Osteocyte (in vitro differentiated cells): ENCODE data around the gene TMPRSS6. TPM values are rescaled to one million over a fixed set of nuclear protein-coding genes. Genes with fewer than 3 reads are reported as not detected.

Source experiments
- DNase-seq: peaks from one replicate; pipeline ENCODE4 v3.0.0; 2021; ENCODE audit warnings: mixed read lengths; ENCODE audit not compliant: unreplicated experiment; ENCODE audit errors: extremely low spot score
- H3K27ac Mint-ChIP-seq: one replicate; pipeline ENCODE4 v1.8.0; 2021; ENCODE audit warnings: mild to moderate bottlenecking, mixed read lengths; ENCODE audit not compliant: unreplicated experiment
- H3K27me3 Mint-ChIP-seq: one replicate; pipeline ENCODE4 v1.8.0; 2021; ENCODE audit warnings: mixed read lengths; ENCODE audit not compliant: unreplicated experiment
- H3K36me3 Mint-ChIP-seq: one replicate; pipeline ENCODE4 v1.8.0; 2021; ENCODE audit warnings: mixed read lengths; ENCODE audit not compliant: unreplicated experiment
- H3K4me1 Mint-ChIP-seq: one replicate; pipeline ENCODE4 v1.8.0; 2021; ENCODE audit warnings: mixed read lengths; ENCODE audit not compliant: unreplicated experiment
- H3K4me3 Mint-ChIP-seq: one replicate; pipeline ENCODE4 v1.8.0; 2021; ENCODE audit warnings: mild to moderate bottlenecking, moderate library complexity, mixed read lengths; ENCODE audit not compliant: unreplicated experiment
- H3K9me3 Mint-ChIP-seq: one replicate; pipeline ENCODE4 v1.8.0; 2021; ENCODE audit warnings: mixed read lengths; ENCODE audit not compliant: unreplicated experiment
- CTCF ChIP-seq: fragments of 200-600 bp; sonication (generic); IDR thresholded peaks from 2 replicates; pipeline ENCODE4 v1.5.0; 2021; ENCODE audit warnings: antibody characterized with exemption, mild to moderate bottlenecking, moderate library complexity
- total RNA-seq: library from RNA; stranded (reverse); gene quantifications from 2 replicates; pipeline ENCODE4 v1.2.1, GENCODE V29; 2021

The TMPRSS6 gene
- total RNA-seq, 1 donor from 2014 or later: not detected

GRCh38 chr22:37067428-37067827 lies 42.1 kb downstream of the TMPRSS6 start:
- no peaks in the 10 kb centered on the region for H3K4me1 Mint-ChIP-seq
- TF ChIP-seq CTCF: no peak

GRCh38 chr22:37065961-37066360 lies 43.6 kb downstream of the TMPRSS6 start:
- no peak for DNase-seq
- Mint-ChIP-seq H3K27me3 (peaks cover 14% of the 10 kb centered on the region), H3K4me1 (no peaks in the 10 kb centered on the region), H3K36me3 (no peaks in the 10 kb centered on the region), H3K9me3 (no peaks in the 10 kb centered on the region), H3K27ac (no peak overlapping the region), H3K4me3 (no peak overlapping the region)
- TF ChIP-seq CTCF: no peak

More at GRCh38 chr22:37067428-37067827, 42.1 kb downstream of the TMPRSS6 start:
- H3K4me3 Mint-ChIP-seq: no peak overlapping the region
- H3K27me3 Mint-ChIP-seq: peaks cover 14% of the 10 kb centered on the region
- H3K36me3 Mint-ChIP-seq: no peaks in the 10 kb centered on the region
- no peaks in the 10 kb centered on the region for H3K9me3 Mint-ChIP-seq
- no peak for DNase-seq
- no peak overlapping the region for H3K27ac Mint-ChIP-seq

GRCh38 chr22:37065180-37065579 lies 44.3 kb downstream of the TMPRSS6 start:
- H3K27me3 Mint-ChIP-seq: peaks cover 14% of the 10 kb centered on the region
- no peak for TF ChIP-seq CTCF
- H3K4me1 Mint-ChIP-seq: no peaks in the 10 kb centered on the region
- no peaks in the 10 kb centered on the region for H3K9me3 Mint-ChIP-seq
- no peak overlapping the region for H3K27ac Mint-ChIP-seq
- no peaks in the 10 kb centered on the region for H3K36me3 Mint-ChIP-seq
- no peak overlapping the region for H3K4me3 Mint-ChIP-seq
- no peak for DNase-seq

- TF ChIP-seq CTCF: no peak
- Mint-ChIP-seq H3K4me3 (no peak overlapping the region), H3K27me3 (peaks cover 14% of the 10 kb centered on the region)
Observed at GRCh38 chr22:37064553-37064952, 45.0 kb downstream of the TMPRSS6 start.

GRCh38 chr22:37063431-37064420 lies 45.8 kb downstream of the TMPRSS6 start:
- Mint-ChIP-seq H3K4me1 (no peaks in the 10 kb centered on the region), H3K27ac (no peak overlapping the region), H3K27me3 (peaks cover 13% of the 10 kb centered on the region), H3K4me3 (no peak overlapping the region), H3K36me3 (no peaks in the 10 kb centered on the region), H3K9me3 (no peaks in the 10 kb centered on the region)
- TF ChIP-seq CTCF: no peak
- DNase-seq: no peak

More at GRCh38 chr22:37064553-37064952, 45.0 kb downstream of the TMPRSS6 start:
- no peak for DNase-seq
- Mint-ChIP-seq H3K36me3 (no peaks in the 10 kb centered on the region), H3K27ac (no peak overlapping the region), H3K4me1 (no peaks in the 10 kb centered on the region), H3K9me3 (no peaks in the 10 kb centered on the region)
